MM.1S (cell line): ENCODE data around the gene MEG3.

Experiments used
- DNase-seq: peaks from one replicate; pipeline ENCODE4 v3.0.0-alpha.2; 2015
- H2AFZ ChIP-seq: fragments of 300-600 bp; sonication (generic); 2 replicates; pipeline ENCODE4 v1.6.0; 2016; ENCODE audit warnings: antibody characterized with exemption, low read length
- H3F3A ChIP-seq: fragments of 300-600 bp; sonication (generic); 2 replicates; pipeline ENCODE4 v1.6.1; 2016; ENCODE audit warnings: mild to moderate bottlenecking, antibody characterized with exemption, low read length, moderate library complexity, mixed read lengths; ENCODE audit not compliant: insufficient read depth
- H3K27ac ChIP-seq: fragments of 300-600 bp; sonication (generic); 2 replicates; pipeline ENCODE4 v1.5.1; 2016; ENCODE audit warnings: mild to moderate bottlenecking, low read length
- H3K27me3 ChIP-seq: fragments of 300-600 bp; sonication (generic); replicated peaks from 2 replicates; pipeline ENCODE4 v1.6.0; 2016; ENCODE audit warnings: low read length; ENCODE audit not compliant: insufficient read depth
- H3K36me3 ChIP-seq: fragments of 300-600 bp; sonication (generic); replicated peaks from 2 replicates; pipeline ENCODE4 v1.6.1; 2016; ENCODE audit warnings: mild to moderate bottlenecking, low read length, mixed read lengths; ENCODE audit not compliant: insufficient read depth
- H3K4me1 ChIP-seq: fragments of 300-600 bp; sonication (generic); 2 replicates; pipeline ENCODE4 v1.6.1; 2016; ENCODE audit warnings: low read length, mixed read lengths
- H3K4me2 ChIP-seq: fragments of 300-600 bp; sonication (generic); 2 replicates; pipeline ENCODE4 v1.6.0; 2016; ENCODE audit warnings: low read depth, low read length
- H3K4me3 ChIP-seq: fragments of 300-600 bp; sonication (generic); 2 replicates; pipeline ENCODE4 v1.5.1; 2016; ENCODE audit warnings: low read length, mixed read lengths
- H3K79me2 ChIP-seq: fragments of 300-600 bp; sonication (generic); 2 replicates; pipeline ENCODE4 v1.6.1; 2016; ENCODE audit warnings: mixed run types, low read length, mixed read lengths
- H3K9ac ChIP-seq: fragments of 300-600 bp; sonication (generic); 2 replicates; pipeline ENCODE4 v1.6.1; 2016; ENCODE audit warnings: low read length, mixed read lengths
- H3K9me2 ChIP-seq: fragments of 300-600 bp; sonication (generic); replicated peaks from 2 replicates; pipeline ENCODE4 v1.6.1; 2016; ENCODE audit warnings: mild to moderate bottlenecking, low read length, mixed read lengths; ENCODE audit not compliant: insufficient read depth
- H3K9me3 ChIP-seq: fragments of 300-600 bp; sonication (generic); replicated peaks from 2 replicates; pipeline ENCODE4 v1.6.1; 2016; ENCODE audit warnings: mild to moderate bottlenecking, low read length, mixed read lengths; ENCODE audit not compliant: insufficient read depth
- H4K20me1 ChIP-seq: fragments of 300-600 bp; sonication (generic); 2 replicates; pipeline ENCODE4 v1.6.1; 2016; ENCODE audit warnings: mild to moderate bottlenecking, low read length, moderate library complexity, mixed read lengths; ENCODE audit not compliant: insufficient read depth
- EZH2 ChIP-seq: fragments of 300-600 bp; sonication (generic); optimal IDR thresholded peaks from 2 replicates; pipeline ENCODE3; 2017; ENCODE audit warnings: low read depth, mild to moderate bottlenecking, antibody characterized with exemption, low read length, mixed read lengths
- EZH2phosphoT487 ChIP-seq: fragments of 300-600 bp; sonication (generic); IDR thresholded peaks from 2 replicates; pipeline ENCODE4 v1.6.1; 2018; ENCODE audit warnings: antibody characterized with exemption, low read length
- TF ChIP-seq, protein P1 (sequence below): fragments of 300-600 bp; sonication (generic); IDR thresholded peaks from 2 replicates; pipeline ENCODE4 v1.5.1; 2016; ENCODE audit warnings: antibody characterized with exemption, low read length, mixed read lengths

Gene MEG3

DNA sequence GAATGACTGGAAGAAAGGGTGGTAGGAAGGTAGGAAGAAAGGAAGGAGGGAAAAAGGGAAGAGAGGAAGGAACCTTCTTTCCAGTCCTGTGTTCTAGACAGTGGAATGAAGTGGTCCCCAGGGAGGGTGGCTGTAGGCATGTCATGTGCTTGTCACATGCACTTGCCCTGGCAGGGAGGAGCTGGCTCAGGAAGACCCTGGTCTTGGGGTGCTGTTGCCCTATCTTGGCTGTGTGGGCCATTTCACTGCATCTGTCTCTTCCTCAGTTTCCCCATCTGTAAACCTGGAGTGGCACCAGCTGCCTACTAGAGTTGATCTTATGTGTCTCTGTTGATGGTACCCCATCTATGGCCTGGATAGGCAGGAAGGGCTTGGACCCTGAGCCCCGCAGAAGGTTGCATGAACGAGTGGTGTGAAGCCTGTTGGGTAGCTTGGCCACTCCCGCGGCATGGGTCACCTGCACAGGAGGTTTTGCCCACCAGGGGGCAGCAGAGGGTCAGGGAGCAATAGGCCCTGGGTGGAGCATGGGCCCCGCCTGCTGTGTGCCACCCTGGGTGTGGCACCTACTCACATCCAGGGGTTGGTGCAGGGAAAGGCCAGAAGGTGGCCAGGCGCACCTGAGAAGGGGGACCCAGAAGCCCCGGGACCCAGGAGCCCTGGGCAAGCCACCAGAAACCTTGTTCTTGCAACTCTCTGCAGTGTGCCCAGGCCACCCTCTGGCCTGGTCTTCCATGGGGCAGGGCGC is 25.1 kb downstream of the MEG3 start:
- H3K79me2 ChIP-seq, result no peaks in the 10 kb centered on the region
- TF ChIP-seq EZH2phosphoT487, result no peak
- TF ChIP-seq, protein P1, sequence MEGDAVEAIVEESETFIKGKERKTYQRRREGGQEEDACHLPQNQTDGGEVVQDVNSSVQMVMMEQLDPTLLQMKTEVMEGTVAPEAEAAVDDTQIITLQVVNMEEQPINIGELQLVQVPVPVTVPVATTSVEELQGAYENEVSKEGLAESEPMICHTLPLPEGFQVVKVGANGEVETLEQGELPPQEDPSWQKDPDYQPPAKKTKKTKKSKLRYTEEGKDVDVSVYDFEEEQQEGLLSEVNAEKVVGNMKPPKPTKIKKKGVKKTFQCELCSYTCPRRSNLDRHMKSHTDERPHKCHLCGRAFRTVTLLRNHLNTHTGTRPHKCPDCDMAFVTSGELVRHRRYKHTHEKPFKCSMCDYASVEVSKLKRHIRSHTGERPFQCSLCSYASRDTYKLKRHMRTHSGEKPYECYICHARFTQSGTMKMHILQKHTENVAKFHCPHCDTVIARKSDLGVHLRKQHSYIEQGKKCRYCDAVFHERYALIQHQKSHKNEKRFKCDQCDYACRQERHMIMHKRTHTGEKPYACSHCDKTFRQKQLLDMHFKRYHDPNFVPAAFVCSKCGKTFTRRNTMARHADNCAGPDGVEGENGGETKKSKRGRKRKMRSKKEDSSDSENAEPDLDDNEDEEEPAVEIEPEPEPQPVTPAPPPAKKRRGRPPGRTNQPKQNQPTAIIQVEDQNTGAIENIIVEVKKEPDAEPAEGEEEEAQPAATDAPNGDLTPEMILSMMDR, result peak; percentile 66
- H3F3A ChIP-seq, result no peaks in the 10 kb centered on the region
- H3K9ac ChIP-seq, result no peak overlapping the region
- H3K4me2 ChIP-seq, result no peak overlapping the region
- H3K27me3 ChIP-seq, result peaks cover 33% of the 10 kb centered on the region
- H3K9me2 ChIP-seq, result no peaks in the 10 kb centered on the region
- H3K36me3 ChIP-seq, result no peaks in the 10 kb centered on the region
- H3K9me3 ChIP-seq, result no peaks in the 10 kb centered on the region
- no peaks in the 10 kb centered on the region for H3K4me1 ChIP-seq
- no peak overlapping the region for H3K4me3 ChIP-seq
- no peaks in the 10 kb centered on the region for H4K20me1 ChIP-seq
- H3K27ac ChIP-seq, result no peak overlapping the region
- no peak overlapping the region for H2AFZ ChIP-seq
- DNase-seq, result peak; percentile 41

DNA sequence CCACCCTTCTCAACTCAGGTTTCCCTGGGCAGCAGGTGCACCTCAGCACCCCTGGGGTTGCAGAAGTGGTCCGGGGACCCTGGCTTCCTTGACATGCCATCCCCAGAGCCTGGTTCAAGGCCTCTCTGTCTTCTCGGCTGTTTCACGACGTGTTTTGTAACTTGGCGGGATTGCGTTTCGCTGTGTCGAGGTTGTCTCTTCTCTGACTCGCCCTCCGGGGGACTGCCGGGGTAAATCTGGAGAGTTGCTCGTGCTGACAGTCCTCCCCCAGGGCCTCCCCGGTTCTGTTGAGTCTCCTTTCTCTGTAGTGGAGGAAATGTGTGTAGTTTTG is 25.6 kb downstream of the MEG3 start:
- H3K9ac ChIP-seq, result no peak overlapping the region
- no peak overlapping the region for H3K4me2 ChIP-seq
- H3K9me3 ChIP-seq, result no peaks in the 10 kb centered on the region
- H3K4me1 ChIP-seq, result no peaks in the 10 kb centered on the region
- H3F3A ChIP-seq, result no peaks in the 10 kb centered on the region
- no peaks in the 10 kb centered on the region for H3K79me2 ChIP-seq
- H3K27me3 ChIP-seq, result peaks cover 33% of the 10 kb centered on the region
- H3K4me3 ChIP-seq, result no peak overlapping the region
- DNase-seq, result no peak
- H3K9me2 ChIP-seq, result no peaks in the 10 kb centered on the region
- TF ChIP-seq, protein P1, result no peak
- TF ChIP-seq EZH2phosphoT487 (no peak), EZH2 (no peak)
- no peaks in the 10 kb centered on the region for H3K36me3 ChIP-seq
- H2AFZ ChIP-seq, result no peak overlapping the region
- H4K20me1 ChIP-seq, result no peaks in the 10 kb centered on the region
- H3K27ac ChIP-seq, result no peak overlapping the region

DNA sequence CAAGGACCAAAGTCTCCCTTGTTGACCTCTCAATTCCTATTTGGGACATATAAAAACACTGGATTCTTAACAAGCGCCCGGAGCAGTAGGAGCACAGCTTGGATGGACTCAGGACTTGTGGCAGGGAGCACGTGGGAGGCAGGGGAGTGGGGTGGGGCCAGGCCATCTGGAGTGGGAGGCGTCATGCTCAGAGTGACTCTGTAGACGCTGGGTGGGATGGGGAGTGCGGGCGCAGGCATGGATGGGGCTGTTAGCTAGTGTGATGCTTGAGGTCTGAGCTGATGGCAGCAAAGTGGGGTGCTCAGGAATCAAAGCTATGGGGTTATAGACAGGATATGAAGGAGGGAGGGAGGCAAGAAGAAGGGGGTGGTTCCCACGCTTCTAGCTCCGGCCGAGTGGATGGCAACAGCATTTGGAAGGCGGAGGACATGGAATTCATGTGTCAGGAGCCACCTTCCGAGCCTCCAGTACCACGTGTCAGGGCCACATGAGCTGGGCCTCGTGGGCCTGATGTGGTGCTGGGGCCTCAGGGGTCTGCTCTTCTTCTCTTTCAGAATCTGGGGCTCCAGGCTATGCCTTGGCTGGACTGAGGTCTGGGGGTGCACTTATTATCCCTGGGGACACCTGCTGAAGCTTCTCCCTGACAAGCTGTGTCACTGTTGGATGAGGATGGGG is 26.2 kb downstream of the MEG3 start:
- Histone ChIP-seq H3K27me3 (peaks cover 28% of the 10 kb centered on the region), H4K20me1 (no peaks in the 10 kb centered on the region), H3K4me3 (no peak overlapping the region), H3K4me2 (no peak overlapping the region), H3K9me2 (no peaks in the 10 kb centered on the region), H3K9me3 (no peaks in the 10 kb centered on the region), H3K36me3 (no peaks in the 10 kb centered on the region), H3F3A (no peaks in the 10 kb centered on the region), H3K79me2 (no peaks in the 10 kb centered on the region), H3K9ac (no peak overlapping the region), H2AFZ (no peak overlapping the region), H3K27ac (no peak overlapping the region), H3K4me1 (no peaks in the 10 kb centered on the region)
- DNase-seq, result no peak
- TF ChIP-seq, protein P1, result no peak
- no peak for TF ChIP-seq EZH2phosphoT487
- TF ChIP-seq EZH2, result no peak
